Fibroblast of the aortic adventitia (primary cell): ENCODE measurements around the gene GLS2. TPM values are rescaled to one million over a fixed set of nuclear protein-coding genes. Genes with fewer than 3 reads are reported as not detected.

ENCODE experiments used
- DNase-seq: peaks from one replicate; pipeline ENCODE4 v3.0.0-alpha.2; 2010; ENCODE audit warnings: low read depth
- H3K4me3 ChIP-seq: 2 replicates; pipeline ENCODE4 v1.5.1; 2011; ENCODE audit warnings: low read depth, mild to moderate bottlenecking, control low read depth, low read length, moderate library complexity
- CTCF ChIP-seq: IDR thresholded peaks from 2 replicates; pipeline ENCODE4 v1.5.1; 2011; ENCODE audit warnings: mild to moderate bottlenecking, low read length, control low read depth, inconsistent platforms; ENCODE audit not compliant: insufficient read depth
- total RNA-seq: library from RNA; depleted of rRNA; stranded (reverse); fragments of >200 nt; gene quantifications from 2 replicates; pipeline ENCODE4 v1.2.3, GENCODE V29; 2012; ENCODE audit warnings: low replicate concordance

Gene GLS2
- total RNA-seq, 1 donor: 0.36 TPM

GRCh38 chr12:56431850-56432249 lies 56.1 kb downstream of the GLS2 start:
- no peak for DNase-seq
- TF ChIP-seq CTCF: no peak
- no peak overlapping the region for H3K4me3 ChIP-seq

GRCh38 chr12:56431288-56431687 lies 56.7 kb downstream of the GLS2 start:
- TF ChIP-seq CTCF: no peak
- H3K4me3 ChIP-seq: no peak overlapping the region
- DNase-seq: no peak

- no peak for TF ChIP-seq CTCF
- DNase-seq: no peak
These were observed 62.0 kb downstream of the GLS2 start for GRCh38 chr12:56425940-56426438.

GRCh38 chr12:56425193-56425592 lies 62.8 kb downstream of the GLS2 start:
- no peak for DNase-seq

More at GRCh38 chr12:56425940-56426438, 62.0 kb downstream of the GLS2 start:
- no peak overlapping the region for H3K4me3 ChIP-seq

More at GRCh38 chr12:56425193-56425592, 62.8 kb downstream of the GLS2 start:
- TF ChIP-seq CTCF: no peak
- H3K4me3 ChIP-seq: no peak overlapping the region

Other genes with a start within 250 kb of the GLS2 start
- 8.7 and 20.0 TPM in 2 replicates for gene ANKRD52, start 229.8 kb downstream of the GLS2 start, total RNA-seq
- gene COQ10A, start 221.2 kb downstream of the GLS2 start, total RNA-seq: 5.1 and 8.0 TPM in 2 replicates
- 40.9 and 117 TPM in 2 replicates for gene CS, start 187.8 kb downstream of the GLS2 start, total RNA-seq
- 76.1 and 120 TPM in 2 replicates for gene CNPY2, start 172.2 kb downstream of the GLS2 start, total RNA-seq
- gene PAN2, start 154.2 kb downstream of the GLS2 start, total RNA-seq: 23.0 and 37.7 TPM in 2 replicates
- gene IL23A, start 149.3 kb downstream of the GLS2 start, total RNA-seq: not detected in 2 replicates
- 268 and 280 TPM in 2 replicates for gene STAT2, start 128.1 kb downstream of the GLS2 start, total RNA-seq
- gene APOF, start 125.3 kb downstream of the GLS2 start, total RNA-seq: not detected in 2 replicates
- 1.6 and 15.9 TPM in 2 replicates for gene TIMELESS, start 38.7 kb downstream of the GLS2 start, total RNA-seq
- gene MIP, start 33.5 kb downstream of the GLS2 start, total RNA-seq: not detected in 2 replicates
- 2.3 and 3.0 TPM in 2 replicates for gene SPRYD4, start 19.6 kb downstream of the GLS2 start, total RNA-seq
- 7.1 and 19.2 TPM in 2 replicates for gene RBMS2, start 33.7 kb upstream of the GLS2 start, total RNA-seq
- 35.0 and 53.4 TPM in 2 replicates for gene BAZ2A, start 142.2 kb upstream of the GLS2 start, total RNA-seq
- 318 and 385 TPM in 2 replicates for gene ATP5F1B, start 157.8 kb upstream of the GLS2 start, total RNA-seq
- 51.7 and 129 TPM in 2 replicates for gene PTGES3, start 200.1 kb upstream of the GLS2 start, total RNA-seq
- 960 and 1,713 TPM in 2 replicates for gene NACA, start 237.1 kb upstream of the GLS2 start, total RNA-seq